Measurements from ENCODE around the gene FOXRED1.
"Not testable (repeated sequence)": the region's sequence is repeated elsewhere in the genome, so short reads cannot be mapped to it uniquely, and the experiment has no call there.

FOXRED1 gene

DNA sequence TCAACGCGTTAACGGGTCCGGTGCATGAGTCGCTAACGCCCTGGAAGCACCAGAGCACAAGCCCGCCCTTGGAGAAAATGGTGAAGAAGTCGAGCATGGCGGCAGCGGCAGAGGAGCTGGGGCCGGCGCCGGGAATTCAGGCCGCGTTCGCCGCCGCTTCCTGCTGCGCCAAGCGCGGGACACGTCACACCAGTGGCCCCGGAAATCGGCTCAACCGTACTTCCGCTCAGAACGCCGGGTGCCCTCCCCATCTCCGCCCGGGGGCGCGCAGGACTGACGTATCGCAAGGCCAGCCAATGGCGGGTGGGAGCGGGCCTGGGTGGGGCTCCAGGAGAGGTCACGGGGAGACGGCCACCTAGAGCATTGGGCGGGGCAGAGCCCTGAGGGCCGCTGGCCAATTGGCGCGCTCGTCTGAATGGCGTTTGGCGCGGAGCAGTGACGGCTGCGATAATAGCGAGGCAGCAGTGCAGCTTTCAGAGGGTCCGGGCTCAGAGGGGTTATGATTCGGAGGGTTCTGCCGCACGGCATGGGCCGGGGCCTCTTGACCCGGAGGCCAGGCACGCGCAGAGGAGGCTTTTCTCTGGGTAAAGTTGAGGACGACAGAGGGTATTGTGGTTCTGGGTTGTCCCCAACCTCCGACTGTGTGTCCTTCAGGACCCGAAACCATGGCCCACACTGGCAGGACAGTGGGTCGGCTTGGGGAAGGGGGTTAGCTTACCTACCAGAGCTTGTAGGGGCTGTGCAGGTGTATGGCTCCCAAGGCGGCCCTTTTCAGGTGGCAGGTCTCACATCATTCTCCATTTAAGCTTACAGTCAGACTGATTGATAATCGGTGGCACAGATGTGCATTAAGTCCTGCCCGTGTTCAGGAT, at the start of gene FOXRED1, which contains the start of gene SRPRA:
FOXRED1 (plus strand) TSS at position 447 of the 872 bp plus-strand sequence; CDS start at position 500, 53 bp downstream.
SRPRA (minus strand) TSS at position 188 of the 872 bp plus-strand sequence; CDS start at position 97, 91 bp downstream.
- intact Hi-C loops (cut with DNase I) = loop anchor here (5.0 kb wide), 1 partner anchor 57 kb away; the partner anchor contains the start of genes FAM118B and RPUSD4
- DNase-seq = peak; percentile 99 to 100 (median 100)

DNA sequence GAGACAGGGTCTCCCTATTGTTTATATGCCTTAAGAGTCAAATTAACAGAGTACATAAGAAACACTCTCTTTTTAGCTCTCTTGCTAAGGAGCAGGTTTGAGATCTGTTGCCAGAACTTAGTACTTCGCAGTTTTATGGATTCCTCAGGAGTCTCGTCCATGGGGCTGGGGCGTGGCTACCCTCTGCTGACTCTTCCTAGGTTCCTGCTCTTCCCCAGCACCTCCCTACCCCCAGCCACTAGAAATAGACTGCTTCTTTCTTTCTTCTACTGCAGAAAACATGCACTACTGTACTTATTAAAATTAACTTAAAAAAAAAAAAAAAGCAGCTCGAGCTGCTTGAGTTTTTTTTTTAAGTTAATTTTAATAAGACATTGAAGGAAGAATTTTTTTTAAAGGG, 49.4 kb upstream of the FOXRED1 start:
- no peak for DNase-seq
- intact Hi-C loops (cut with DNase I) = no loop called here

DNA sequence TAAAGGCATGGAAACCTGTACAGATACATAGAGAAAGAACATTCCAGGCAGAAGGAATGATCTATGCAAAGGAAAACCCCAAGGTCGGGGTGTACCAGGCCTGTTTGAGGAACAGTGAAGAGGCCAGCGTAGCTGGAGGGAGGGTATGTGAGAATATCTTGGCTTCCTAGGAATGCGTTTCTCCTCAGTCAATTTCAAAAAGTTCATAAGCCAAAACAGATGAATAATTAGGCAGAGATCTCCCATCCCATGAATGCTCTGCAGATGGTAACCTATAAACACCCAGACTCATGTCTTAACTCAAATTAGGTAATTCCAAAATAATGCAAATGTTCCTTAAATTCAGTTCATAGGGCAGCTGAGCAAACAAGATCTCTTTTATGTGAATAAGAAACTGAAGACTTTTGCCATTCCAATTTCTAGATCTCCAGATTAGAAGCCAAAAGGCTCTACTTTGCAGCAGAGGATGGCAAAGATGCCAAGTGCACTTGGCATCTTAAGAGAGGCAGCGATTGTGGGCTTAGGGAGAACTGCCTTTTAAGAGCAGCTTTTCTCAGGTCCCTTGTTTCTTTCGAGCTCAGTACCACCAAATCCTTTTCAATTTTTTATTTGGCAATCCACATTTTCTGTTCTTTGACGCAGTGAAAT, 44.2 kb upstream of the FOXRED1 start:
- intact Hi-C loops (cut with DNase I) = no loop called here
- no peak for DNase-seq

DNA sequence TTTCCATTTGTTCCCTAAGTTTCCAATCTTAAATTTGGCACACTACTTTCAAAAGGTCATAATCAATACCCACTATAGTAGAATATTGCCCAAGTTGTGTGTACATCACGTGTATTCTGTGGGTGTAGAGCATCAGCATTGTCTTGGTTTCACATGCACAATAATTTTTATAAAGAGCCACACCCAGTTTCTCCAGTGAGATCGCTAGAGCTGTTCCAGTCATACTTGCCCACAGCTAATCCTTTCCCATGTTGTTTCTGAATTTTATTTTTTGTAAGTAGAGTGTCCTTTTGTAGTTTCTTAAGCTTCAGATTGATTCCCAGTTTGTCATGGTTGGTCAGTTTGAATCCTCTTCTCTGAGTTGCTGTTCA, 43.7 kb upstream of the FOXRED1 start:
- DNase-seq = no peak
- intact Hi-C loops (cut with DNase I) = no loop called here

DNA sequence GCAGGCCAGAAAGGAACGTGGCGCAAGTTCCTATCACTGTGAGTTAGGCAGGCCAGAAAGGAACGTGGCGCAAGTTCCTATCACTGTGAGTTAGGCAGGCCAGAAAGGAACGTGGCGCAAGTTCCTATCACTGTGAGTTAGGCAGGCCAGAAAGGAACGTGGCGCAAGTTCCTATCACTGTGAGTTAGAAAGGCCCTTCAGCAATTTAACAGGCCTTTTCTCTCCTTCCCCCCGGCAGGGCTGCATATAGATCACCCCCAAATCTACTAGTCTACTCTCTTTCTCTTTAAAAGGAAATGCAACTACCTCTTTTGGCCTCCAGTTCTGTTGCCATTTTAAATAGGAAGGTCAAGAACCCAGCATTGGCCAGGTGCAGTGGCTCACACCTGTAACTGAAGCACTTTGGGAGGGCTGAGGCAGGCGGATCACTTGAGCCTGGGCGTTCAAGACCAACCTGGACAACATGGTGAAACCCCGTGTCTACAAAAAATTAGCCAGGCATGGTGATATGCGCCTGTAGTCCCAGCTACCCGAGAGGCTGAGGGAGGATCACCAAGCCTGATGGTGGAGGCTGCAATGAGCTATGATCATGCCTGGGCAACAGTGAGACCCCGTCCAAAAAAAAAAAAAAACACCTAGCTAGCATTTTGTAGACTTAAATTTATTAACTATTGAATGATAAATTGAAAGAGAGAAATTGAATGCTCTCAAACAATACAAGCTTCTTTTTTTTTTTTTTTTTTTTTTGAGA, 42.4 kb upstream of the FOXRED1 start:
- intact Hi-C loops (cut with DNase I) = no loop called here
- no peak for DNase-seq

DNA sequence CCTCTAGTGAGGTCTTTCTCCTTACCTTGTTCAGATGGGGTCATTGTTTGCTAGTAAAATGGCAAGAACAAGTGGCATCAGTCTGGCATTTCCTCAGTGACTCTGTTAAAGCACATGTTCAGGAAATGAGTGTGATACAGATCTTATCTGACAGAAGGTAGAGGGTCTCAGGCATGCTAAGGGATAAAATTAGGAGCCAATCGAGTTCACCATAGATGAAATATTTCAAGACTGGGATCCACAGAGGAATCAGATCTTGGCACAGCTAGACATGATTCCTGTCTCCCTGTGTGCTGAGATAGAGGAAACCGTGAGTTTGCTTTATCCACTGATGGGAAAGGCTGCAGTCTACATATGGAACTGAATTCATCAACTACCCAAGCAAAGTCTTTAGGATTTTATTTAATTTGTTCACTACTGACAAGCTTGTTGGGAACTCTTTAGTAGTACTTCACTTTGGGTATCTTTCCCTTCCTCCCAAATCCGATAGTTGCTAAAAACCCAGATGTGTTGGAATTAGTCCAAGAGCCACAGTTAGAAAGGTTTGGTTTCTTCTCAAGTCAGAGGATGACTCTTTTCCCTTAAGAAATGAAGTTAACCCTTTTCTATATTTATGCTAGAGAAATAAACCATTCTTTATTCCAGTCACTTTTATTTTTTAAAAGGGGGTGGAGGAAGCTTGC, 39.0 kb upstream of the FOXRED1 start:
- intact Hi-C loops (cut with DNase I) = no loop called here
- no peak for DNase-seq

DNA sequence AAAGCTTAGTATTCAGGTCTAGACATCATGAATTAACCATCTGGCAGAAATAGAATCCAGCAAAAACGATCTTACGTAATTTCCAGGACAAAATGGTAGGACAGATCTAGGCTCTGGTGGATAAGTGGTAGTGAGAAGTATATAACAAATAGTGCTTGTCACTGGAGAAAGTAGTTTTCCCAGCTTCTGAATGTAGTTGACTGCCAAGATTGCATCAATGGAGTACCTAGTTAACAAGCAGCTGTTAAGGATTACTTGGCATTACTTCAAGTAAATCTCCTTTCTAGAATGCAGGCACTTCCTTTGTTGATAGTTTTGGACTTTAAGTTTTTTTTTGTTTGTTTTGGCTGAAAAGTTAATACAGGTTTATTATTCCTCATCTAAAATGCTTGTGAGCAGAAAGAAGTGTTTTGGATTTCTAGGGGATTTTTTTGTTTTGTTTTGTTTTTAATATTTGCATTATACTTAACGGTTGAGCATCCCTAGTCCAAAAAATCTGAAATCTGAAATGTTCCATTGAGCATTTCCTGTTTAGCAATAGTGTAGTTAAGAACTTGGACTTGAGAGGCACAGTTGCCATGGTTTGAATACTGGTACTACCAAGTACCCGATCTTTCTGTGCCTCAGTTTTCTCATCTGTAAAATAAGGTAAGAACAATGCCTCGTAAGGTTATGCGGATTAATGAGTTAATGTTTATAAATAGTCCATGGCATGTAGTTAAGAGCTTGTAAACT, 37.1 kb upstream of the FOXRED1 start:
- intact Hi-C loops (cut with DNase I) = no loop called here
- no peak for DNase-seq

DNA sequence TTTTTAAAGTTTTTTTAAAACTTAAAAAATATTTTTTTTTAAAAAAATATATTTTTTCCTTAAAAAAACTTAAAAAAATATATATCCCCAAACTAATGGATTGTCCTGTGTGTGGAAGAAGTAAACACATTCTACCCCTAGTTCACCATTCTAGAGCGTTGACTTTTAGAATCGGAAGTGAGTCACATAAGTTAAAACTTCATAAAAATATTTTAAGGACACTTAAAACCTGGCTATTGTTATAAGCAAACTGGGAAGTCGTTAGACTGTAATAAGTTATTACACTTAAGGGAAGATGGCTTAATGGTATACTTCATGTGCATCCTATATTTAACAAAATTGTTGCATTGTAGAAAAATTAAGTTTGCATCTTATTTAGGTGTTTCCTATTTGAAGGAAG, 36.3 kb upstream of the FOXRED1 start:
- no peak for DNase-seq
- intact Hi-C loops (cut with DNase I) = no loop called here

DNA sequence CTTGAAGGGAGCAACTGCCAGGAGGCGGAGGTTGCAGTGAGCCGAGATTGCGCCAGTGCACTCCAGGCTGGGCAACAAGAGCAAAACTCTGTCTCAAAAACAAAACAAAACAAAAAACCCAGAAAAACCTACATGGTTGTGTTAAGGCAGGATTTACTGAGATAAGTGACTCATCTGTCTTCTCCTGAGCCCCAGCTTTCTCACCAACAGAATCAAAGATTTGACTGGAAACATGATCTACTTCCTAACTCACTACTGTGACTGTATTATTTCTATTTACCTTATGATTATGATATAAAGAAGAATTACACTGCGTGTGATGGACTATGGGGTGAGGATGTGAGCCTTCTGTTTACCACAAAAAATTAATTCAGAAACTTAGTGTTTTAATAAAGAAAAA, 35.6 kb upstream of the FOXRED1 start:
- intact Hi-C loops (cut with DNase I) = no loop called here

DNA sequence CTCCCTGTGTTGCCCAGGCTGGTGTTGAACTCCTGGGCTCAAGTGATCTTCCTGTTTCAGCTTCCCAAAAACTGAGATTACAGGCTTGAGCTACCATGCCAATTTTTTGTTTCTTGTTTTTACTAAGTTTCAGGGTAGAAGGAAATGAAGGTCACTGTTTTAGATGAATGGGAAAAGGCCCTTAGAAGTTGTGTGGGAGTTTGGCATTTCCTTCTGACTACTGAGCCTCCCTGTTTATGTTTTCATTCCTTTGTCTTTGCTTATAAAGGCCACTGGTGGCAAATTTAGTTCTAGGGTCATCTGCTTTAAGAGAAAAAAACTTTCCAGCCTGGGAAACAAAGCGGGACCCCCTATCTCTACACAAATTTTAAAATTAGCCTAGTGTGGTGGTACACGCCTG, 22.3 kb upstream of the FOXRED1 start:
- no peak for DNase-seq
- intact Hi-C loops (cut with DNase I) = no loop called here

More for the DNA sequence above, 35.6 kb upstream of the FOXRED1 start:
- DNase-seq = no peak

DNA sequence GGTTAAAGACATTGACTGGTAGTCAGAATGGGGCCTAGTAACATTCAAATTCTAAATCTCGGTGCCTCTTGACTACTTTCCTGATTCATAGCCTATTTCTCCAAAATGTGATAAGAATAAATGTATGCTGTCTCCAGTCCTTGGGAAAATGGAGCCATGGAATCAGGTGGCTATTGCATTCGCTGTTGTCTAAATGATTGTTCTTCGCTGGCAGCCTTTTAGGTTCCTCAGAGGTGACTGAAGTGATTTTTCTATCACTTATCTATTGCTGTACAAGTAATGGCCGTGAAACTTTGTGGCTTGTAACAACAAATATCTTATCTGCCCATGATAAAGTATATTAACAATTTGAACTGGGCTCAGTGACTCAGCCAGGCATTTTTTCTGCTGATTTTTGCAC, 15.7 kb upstream of the FOXRED1 start:
- DNase-seq = no peak
- intact Hi-C loops (cut with DNase I) = no loop called here

DNA sequence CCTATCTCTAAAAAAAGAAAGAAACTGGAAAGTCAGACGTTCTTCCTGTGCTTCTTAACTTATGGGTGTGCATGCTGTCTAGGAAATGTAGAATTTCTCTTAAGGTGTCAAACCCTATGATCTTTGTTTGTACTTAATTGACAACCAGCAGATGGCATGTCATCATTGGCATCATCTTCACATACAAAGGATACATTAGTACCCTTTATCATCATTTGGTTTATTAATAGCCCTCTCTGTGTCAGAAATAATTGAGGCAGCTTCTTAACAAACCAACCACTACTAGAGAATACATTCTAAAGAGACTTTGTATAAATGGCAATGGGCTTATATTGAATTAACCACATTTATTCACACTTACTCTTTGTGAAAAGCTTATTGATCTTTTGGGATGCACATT, 14.1 kb upstream of the FOXRED1 start:
- intact Hi-C loops (cut with DNase I) = no loop called here

DNA sequence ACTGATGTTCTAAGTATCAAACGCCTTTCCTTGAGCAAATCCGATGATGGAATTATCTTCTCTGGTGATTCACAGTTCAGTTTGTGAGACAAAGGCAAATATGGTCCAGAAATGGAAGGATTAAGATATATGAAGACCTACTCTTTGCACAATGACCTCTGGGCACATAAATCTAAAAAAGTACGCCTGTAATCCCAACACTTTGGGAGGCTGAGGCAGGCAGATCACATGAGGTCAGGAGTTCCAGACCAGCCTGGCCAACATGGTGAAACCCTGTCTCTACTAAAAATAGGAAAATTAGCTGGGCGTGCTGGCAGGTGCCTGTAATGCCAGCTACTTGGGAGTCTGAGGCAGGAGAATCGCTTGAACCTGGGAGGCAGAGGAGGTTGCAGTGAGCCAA, 13.4 kb upstream of the FOXRED1 start:
- DNase-seq; intact Hi-C loops (cut with DNase I): not testable (repeated sequence)

More for the DNA sequence above, 14.1 kb upstream of the FOXRED1 start:
- no peak for DNase-seq

DNA sequence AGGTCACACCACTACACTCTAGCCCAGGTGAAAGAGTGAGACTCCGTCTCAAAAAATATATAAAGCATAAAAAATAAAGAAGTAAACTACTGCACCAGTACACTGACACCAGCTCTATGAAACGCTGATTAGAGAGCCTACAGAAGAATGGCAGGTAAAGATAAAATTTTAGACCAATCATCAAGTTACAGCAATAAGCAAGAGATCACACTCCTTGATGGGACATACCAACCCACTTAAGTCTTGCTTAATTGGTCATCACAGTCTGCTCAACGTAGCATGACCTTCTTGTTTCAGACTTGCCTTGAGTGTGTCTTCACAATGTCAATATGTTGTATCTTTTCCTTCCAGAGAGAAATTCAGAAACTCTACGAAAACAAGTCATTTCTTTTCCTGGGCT, 12.7 kb upstream of the FOXRED1 start:
- DNase-seq = no peak
- intact Hi-C loops (cut with DNase I) = no loop called here

DNA sequence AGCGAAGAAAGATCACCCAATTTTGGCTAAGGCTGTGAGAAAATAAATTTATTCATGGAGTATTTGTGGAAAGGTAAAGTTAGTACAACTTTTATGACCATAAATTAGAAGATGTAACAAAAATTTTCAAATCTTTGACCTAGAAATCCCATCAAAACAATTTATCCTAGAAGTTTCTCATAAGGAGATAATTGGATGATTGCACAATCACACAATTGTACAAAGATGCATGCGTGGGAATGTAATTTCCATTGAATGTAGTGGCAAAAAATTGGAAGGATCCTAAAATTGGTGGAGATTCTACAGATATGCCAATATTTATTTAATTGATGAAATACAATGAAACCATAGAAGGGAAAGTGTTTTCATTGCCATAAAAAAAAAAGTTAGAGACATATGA, 11.8 kb upstream of the FOXRED1 start:
- no peak for DNase-seq
- intact Hi-C loops (cut with DNase I) = no loop called here

DNA sequence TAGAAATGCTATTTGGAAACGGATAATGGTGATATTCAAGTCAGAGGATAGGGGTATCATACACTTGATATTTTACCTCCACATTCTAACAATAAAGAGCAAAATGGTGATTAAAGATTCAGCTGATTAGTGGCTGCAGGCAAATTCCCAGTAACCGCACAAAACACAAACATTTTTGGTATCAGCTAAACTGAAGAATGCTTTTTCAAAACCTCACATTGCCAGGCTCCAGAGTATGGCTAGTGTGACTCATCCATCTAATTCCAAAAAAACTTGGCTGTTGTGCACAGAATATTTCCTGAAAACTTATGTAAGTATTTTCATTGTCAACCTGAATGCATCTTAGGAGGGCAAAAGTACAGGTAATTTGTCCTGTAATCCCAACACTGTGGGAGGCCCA, 11.2 kb upstream of the FOXRED1 start:
- DNase-seq = no peak
- intact Hi-C loops (cut with DNase I) = no loop called here

DNA sequence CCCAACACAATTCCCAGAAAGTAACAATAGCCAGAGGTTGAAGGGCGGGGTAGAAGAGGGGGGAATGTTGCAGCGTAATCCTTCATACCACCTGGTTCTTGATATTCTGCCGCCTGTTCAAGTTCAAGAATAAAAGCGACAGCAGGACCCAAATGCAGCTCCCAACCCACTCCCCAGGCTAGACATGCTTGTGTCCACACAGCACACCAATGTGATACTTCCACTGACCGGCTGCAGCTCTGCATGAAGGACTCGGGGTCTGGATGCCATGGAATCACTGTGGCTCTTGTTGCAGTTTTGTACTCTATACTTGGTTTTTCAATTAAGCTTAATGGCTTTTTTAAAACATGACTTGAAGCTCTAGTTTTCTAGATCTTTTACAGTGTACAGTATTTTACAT, 6.7 kb upstream of the FOXRED1 start:
- no peak for DNase-seq
- intact Hi-C loops (cut with DNase I) = no loop called here

DNA sequence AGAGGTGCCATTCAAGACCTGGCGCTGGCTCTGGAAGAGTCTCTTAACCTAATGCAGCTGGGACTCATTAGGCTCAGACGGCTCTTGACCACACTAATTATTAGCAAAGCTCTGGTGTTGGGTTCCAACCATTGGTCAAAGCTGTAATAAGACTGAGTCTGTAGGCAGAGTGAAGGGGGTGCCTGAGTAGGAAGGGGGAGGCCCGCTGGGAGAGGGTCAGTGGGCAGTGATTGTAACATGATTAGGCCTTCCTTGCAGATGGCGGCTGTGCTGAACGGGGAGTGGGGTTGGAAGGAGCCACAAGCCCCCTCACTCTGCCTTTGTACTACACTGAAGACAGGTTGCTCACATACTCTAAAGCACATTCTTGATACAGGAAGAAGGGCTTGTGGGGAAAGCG, 5.5 kb upstream of the FOXRED1 start:
- DNase-seq = no peak
- intact Hi-C loops (cut with DNase I) = no loop called here

DNA sequence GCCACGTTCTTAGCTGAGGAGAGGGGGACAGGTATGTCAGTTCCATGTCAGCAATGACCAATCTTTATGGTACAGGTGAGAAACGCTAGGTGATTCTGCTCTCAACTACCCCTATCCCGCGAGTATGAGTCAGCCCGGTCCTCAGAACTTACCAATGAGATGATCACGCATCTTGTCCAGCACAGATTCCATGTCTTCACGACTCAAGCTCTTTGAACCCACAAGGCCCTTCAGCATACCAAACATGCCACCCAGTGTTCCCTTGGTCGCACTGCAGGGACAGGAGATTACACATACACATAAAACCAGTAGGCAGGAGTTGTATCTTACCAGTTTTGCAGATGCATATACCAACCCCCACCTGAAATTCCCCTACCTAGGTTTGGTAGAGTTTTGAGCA, 3.1 kb upstream of the FOXRED1 start:
- intact Hi-C loops (cut with DNase I) = loop anchor here (5.0 kb wide), 1 partner anchor 54 kb away; the partner anchor contains the start of genes FAM118B and RPUSD4
- no peak for DNase-seq

DNA sequence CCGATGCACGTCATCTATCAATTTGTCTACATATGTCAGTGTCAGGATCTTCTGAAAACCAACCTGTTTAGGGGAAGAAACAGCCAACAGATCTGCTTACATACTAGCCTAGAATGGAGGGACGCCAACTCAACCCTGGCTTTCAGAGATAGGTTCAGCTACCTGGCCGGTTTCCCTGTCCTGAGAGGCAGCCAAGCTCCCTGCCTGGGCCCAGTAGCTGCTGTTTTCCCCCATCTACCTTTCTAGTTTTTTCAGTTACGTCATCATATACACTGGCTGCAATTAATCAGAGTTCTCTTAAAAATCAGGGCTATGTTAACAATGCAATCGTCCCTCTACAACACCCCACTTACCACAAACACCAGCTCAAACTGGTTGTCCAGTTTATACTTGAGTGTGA, 1.3 kb upstream of the FOXRED1 start:
- intact Hi-C loops (cut with DNase I) = loop anchor here (5.0 kb wide), 1 partner anchor 55 kb away; the partner anchor contains the start of genes FAM118B and RPUSD4

More for the DNA sequence above, 1.3 kb upstream of the FOXRED1 start:
- no peak for DNase-seq
